ENCODE data around the gene DVL2. TPM values are rescaled to one million over a fixed set of nuclear protein-coding genes. Genes with fewer than 3 reads are reported as not detected.

Gene DVL2
- total RNA-seq, 1 experiment from 2014 or later, result 42.7 TPM

DNA sequence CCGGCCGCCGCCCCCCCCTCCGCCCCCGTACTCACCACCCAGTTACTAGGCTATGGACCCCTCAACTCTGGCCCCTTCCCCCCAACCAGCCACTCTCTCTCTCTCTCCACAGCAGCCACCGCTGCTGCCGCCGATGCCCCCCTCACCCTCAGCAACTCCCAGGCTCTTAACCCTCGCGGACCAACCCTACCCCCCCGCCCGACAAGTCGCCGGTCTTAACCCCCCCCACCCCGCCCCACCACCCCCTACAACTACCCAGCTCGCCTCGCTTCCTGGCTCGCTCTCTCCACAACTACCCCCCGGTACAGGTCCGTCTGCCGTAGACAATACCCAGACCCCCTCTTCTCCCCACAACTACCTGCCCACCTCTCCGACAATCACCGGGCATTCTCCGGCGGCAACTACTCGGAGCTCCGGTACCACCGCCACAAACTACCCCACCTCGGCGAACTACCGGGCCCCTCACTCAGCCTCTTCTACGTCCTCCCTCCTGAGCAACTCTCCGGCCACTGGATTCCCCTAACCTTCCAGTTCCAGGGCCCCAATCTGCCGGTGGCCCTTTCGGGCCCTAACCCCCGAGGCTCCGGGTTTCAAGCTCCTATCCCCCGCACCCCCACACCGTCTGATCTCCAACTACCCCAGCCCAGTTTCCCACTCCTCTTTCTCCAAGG, 4.2 kb upstream of the DVL2 start:
- DNase-seq (ENCODE audit: low read depth), result no peak

DNA sequence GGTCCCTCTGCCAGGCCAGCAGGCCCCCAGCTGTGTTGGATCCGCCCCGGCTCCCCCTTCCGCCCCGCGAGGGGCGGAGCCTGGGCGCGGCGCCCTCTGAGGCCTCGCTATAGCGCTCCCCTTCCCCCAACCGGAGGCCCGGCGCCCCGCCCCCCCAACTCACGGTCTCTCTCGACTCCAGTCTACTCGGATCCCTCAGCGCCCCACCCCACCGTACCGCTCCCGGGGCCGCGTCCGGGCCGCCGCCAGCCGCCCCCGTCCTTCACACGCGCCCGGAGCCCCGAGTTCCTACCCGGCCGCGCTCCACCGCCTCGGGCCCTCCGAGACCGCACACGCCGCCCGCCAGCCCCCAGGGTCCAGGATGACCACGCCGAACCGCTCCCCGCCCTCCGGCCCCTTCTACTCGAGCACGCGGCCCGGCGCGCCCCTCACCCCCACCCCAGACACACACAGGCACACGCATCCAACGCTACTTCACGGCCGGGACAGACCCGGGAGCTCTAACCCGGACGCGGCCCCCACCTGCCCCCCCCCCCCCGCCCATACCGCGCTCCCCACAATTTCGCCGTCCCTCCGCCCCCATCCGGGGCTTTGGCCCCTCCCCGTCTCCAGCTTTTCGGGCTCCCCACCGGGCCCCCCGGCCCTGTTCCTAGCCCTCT, 3.6 kb upstream of the DVL2 start:
- DNase-seq (ENCODE audit: low read depth), result peak; percentile 82

DNA sequence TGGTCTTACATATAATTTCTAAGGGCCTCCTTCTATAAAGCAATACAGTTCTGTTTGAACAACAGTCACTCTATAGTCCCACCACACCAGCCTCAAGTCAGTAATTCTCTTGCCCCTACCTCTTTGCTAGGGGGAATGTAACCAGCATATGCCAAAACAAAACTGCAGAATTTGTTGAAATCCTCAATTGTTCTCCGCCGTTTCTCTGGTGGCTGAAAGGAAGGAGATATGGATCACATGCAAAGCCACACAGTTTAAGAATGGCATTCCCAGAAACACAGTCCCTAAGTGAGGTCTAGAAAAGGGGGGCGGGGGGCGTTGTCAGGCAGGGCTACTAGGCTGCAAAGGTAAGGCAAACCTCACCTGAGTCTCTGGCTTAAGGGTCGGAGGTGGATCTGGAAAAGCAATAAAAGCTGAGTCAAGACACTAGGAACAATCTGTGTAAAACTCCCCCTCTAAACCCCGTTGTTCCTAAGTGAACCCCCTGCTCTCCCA, 3.0 kb upstream of the DVL2 start:
- DNase-seq (ENCODE audit: low read depth), result no peak

DNA sequence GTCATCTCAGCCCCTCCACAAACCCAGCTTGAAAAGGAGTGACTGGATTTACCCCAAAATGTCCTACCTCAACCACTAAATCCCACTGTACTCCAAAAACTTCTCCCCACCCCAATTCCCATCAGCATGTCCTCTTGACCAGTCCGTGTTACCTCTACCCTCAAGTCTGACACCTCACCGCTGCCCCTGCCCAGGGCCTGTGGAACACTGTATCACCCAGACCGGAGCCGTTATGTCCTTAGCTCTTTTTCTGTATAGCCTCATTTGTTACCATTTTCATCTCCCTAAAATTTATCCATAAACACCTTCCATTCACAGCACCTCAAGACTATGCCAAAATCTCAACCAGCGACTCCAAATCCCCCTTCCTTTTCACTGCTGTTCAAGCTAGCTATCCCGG, 2.5 kb upstream of the DVL2 start:
- no peak for DNase-seq (ENCODE audit: low read depth)

DNA sequence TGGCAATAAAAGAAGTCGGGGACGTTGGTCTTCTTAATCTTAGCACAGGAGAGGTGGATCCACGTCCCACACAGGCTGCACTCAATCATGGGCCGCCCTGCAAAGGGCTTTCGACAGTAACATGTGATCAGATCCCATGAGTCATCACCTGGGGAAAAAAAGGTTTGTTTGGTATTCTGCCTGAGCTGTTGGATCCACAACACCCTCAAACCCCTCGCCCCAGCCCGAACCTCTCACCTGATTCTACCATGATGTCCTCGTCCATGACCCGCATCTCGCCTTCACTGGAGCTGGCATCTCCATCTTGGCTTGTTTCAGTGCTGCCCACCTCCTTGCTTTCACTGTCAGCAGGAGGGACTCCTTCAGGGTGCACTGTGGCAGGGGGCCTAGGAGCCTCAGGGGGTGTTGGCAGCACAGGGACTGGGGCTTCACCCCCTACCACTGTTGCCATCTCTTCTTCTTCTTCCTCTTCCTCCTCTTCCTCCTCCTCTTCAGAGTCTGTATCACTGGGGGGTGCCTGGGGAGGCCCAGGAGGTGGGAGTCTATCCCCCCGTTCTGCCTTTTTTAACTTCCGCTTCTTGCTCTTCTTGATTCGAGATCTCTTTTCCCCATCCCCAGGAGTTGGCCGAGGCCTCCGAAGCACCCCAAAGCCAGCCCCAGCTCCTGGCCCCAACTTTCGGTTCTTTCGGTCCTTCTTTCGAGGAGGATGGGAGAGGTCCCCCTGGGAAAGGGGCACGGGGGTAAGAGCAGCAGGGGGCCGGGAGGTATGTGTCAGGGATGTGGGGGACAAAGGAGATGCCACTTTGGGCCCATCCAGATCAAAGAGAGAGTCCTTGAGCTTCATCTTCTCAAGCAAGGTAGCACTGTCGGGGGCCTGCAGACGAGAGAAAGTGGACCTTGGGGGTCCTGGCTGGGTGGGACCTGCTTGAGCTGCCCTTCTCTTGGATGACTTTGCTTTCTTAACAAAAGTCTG, 1.7 kb upstream of the DVL2 start:
- DNase-seq (ENCODE audit: low read depth), result peak; percentile 59

DNA sequence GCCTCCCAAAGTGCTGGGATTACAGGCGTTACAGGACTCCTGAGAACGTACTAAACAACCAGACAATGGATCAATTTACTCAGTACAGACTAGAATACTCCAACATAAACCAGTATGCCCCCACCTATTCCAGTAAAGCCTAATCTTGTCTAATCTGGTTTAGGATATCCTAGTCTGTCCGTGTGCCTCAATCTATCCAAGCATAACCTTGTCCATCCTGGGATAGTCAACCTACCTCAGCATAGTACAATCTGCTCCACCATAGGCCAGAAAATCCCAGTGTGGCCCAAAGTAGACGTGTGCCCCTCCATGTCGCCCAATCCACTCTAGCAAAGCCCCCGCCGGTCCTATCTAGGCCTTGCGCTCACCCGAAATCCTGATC, 625 bp downstream of the DVL2 start:
- no peak for DNase-seq (ENCODE audit: low read depth)

DNA sequence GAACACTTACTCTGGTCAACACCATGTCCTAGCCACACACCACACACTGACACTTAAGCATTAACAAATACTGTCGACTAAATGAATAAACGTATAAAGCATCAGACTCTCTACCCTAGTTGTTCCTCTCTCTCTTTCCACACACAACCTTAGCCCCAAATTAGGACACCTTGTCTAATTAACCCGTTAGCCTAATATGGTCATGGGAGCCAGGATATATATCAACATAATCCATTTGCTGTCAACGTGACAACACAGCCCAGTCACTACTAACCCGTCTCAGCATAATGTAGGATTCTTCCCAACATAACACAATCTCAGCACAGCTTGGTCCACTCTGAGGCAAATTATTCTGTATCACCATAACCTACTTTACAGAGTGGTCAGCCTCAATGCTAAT, 2.2 kb downstream of the DVL2 start:
- DNase-seq (ENCODE audit: low read depth), result no peak

DNA sequence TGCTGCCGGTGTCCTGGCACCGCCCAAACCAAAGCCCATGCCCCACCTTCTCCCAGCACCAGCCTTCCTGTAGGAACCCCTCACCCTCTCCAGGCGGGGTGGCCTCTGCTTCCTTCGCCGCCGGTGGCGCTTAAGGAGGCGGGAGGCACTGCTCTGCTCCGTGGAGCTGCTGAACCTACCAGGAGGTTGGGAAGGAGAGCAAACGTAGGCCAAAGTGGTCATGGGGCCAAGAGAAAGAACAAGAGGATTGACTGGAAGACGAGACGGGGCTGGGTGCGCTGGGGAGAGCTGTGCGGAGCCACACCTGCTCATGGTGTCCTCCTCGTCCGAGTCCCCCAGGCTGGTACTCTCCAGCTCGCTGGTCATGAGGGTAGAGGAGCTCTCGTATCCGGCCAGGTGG, 4.8 kb downstream of the DVL2 start:
- no peak for DNase-seq (ENCODE audit: low read depth)

DNA sequence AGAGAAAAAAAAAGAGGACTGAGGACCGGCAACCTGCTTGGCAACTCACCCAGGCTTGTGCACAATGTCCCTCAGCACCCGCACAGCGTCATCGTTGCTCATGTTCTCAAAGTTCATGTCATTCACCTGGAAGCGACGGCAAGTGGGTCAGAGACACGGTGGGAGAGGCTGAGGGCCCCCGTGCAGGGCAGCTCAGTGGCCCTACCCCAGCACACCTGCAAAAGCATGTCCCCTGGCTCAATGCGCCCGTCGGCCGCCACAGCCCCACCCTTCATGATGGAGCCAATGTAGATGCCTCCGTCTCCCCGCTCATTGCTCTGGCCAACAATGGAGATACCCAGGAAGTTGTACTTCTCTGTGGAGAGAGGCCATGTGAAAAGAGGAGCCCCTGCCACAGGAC, 5.4 kb downstream of the DVL2 start:
- DNase-seq (ENCODE audit: low read depth), result no peak

DNA sequence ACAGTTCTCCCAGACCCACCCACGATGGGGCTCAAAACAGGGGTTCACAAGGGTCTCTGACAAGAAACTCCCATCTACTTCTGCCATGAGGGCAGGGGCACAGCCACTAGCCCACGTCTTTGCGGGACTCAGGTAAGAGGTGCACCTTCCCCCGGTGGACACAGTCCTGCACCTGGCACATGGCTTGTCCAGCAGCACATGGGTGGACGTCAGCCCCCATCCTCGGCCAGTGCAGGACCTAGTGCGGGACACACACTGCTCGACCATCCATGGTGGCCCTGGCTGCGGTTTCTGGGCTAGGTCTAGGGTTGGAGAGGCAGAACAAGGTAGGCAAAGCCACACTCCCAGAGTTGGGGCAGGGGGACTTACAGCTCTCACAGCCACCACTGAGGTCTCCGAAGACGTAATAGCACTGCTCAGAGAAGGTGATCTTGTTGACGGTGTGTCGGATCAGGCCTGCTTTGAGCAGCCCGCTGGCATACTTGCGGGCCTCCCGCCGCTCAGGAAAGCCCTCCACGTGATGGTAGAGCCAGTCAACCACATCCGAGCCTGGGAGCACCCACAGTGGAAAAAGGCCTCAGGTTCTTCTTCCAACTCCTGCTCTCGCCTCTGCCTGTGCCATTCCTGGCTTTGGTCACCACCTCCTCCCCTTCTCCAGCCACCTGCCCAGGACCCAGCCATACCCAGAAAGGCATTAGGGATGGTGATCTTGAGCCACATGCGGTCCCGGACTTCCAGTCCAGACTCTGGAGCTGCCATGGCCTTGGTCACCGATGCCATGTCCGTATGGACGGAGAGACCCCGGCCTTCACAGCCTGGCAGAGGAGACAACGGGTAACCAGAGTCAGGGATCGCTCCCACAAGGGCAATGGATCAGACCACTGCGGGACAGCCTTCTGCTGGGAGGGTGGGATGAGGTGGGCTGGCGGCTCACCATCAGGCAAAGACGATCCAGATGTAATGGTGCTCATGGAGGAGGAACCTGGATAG, 7.3 kb downstream of the DVL2 start:
- DNase-seq (ENCODE audit: low read depth), result no peak

DNA sequence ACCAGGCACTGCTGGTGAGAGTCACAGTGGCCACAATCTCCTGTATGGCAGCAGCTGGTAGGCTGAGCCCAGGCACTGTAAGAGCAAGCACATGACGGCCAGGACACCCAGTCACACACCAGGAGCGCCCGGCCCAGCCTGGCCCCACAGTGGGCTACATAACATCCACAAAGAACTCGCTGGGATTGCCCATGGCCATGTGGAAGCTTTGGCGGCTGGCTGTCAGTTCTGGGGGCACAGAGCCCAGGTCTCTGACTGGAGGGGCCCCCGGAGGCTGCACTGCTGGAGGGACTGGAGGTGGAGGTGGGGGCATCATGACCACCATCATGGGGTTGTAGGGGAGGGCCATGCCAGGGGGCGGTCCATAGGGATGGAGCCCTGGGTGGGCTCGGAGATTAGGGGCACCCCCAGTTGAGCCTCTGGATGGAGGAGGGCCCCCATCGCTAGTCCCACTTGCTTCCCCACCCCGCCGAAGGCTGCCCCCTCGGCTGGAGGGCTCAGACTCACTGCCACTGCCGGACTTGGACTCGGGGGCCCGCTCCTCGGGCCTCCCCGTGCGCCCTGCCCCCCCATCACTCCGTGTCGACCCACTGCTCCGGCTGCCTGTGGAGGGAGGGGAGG, 8.5 kb downstream of the DVL2 start:
- no peak for DNase-seq (ENCODE audit: low read depth)

DNA sequence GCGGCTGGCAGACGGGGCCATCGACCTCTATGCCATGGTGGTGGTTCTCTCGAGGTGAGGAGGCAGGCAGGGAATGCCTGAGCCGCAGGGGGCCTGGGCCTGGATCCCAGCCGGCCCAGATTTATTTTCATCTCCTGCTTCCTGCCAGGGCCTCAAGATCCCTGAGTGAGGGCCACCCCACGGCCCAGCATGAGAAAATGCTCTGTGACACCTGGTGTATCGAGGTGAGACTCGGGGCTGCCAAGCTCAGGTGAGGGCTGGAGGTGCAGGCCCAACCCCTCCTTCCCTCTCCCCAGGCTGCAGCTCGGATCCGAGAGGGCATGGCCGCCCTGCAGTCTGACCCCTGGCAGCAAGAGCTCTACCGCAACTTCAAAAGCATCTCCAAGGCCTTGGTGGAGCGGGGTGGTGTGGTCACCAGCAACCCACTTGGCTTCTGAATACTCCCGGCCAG, 9.6 kb downstream of the DVL2 start:
- DNase-seq (ENCODE audit: low read depth), result no peak

DNA sequence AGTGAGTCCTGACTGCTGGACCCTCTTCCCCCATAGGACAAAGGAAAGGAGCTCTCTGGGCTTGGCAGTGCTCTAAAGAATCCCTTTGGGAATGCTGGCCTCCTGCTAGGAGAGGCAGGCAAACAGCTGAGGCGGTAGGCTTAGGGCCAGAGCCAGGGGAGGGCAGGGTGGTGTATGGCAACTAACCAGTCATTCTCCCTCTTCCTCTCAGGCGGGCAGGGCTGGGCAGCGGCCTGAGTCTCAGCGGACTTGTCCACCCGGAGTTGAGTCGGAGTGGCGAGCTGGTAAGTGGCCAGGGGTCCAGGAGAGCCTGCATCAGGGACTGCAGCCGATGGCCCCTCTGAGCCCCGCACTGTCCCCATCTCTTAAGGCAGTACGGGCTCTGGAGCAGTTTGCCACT, 10.2 kb downstream of the DVL2 start:
- DNase-seq (ENCODE audit: low read depth), result no peak

DNA sequence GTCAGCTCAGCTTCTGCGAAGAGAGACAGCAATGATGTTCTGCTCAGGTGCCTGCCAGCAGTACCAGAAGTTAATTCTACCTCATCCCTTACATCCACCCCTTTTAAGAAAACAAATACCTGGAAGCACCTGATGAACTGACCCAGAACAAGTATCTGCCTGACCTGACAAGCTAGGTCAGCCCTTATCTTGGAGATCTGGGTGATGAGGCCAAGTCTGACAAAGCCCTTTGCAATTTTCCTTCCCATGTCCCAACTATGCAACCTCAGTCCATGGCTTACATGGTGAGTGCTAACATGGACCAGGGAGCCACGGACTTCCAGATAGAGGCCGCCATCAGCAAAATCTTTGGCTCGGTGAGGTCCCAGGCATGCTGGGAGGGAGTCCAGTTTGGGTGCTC, 10.9 kb downstream of the DVL2 start:
- DNase-seq (ENCODE audit: low read depth), result no peak

DNA sequence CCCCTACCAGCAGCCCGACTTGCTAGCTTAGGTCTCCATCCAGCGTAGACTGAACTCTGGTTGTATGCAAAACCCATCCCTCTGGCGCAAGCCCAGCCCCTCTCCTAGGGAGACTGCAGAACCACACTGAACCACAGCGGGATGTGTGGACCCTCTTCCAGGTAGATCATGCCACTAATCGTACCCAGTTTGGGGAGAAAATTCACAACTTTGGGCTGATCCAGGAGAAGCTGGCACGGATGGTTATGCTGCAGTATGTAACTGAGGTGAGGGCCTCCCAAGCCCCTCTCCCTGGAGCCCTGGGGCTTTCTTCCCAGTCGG, 11.4 kb downstream of the DVL2 start:
- no peak for DNase-seq (ENCODE audit: low read depth)

DNA sequence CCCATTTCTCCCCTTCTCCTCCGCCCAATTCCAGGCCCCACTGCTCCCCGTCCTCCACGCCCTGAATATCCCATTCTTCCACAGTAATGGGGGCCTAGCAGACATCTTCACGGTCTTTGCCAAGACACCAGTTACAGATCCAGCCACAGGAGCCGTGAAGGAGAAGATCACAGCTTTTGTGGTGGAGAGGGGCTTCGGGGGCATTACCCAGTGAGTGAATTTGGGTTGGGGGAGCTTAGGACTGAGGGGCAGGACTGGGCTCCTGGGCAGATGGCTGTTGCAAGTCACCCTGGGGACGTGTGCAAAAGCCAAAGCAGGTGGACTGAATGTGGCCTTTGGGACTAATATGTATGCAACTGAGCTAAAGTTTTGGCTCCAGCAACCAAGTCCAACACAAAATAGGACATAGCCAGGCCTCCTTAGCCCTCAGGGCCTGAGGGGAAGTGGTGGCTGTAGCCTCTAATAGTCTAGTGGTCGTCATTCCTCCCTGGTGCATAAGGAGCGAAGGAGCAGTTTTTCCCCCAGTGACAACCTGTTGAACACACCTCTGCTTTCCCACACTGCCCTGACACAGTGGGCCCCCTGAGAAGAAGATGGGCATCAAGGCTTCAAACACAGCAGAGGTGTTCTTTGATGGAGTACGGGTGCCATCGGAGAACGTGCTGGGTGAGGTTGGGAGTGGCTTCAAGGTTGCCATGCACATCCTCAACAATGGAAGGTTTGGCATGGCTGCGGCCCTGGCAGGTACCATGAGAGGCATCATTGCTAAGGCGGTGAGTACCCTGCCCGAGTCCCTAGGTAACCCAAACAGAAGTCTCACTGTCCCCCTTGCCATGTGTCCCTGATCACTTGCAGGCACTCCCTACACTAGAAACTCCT, 12.0 kb downstream of the DVL2 start:
- no peak for DNase-seq (ENCODE audit: low read depth)

DNA sequence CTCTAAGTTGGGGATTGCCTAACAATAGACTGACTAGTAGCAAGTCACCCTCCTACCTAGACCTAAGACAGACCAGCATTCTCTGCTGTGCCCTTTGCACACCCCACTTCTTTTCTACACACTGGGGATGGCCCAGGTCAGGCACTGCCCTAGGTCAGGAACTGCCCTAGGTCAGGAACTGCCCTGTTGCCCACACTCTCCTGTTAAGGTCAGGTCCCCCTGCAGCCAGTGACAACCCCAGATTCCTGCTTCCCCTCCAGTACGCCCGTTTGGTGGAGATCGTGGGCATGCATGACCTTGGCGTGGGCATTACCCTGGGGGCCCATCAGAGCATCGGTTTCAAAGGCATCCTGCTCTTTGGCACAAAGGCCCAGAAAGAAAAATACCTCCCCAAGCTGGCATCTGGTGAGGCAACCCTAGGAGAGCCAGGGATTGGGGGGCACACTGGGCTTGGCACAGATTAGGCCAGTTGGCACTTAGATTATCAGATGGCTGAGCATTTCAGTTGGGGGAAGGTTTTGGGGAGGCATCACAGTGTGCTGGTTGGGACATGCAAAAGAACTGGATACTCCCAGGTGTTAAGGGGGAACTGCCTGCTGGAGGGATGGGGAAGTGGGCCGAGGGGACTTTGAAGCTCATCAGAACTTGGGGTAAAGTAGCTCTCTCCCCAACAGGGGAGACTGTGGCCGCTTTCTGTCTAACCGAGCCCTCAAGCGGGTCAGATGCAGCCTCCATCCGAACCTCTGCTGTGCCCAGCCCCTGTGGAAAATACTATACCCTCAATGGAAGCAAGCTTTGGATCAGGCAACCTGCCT, 12.8 kb downstream of the DVL2 start:
- no peak for DNase-seq (ENCODE audit: low read depth)

DNA sequence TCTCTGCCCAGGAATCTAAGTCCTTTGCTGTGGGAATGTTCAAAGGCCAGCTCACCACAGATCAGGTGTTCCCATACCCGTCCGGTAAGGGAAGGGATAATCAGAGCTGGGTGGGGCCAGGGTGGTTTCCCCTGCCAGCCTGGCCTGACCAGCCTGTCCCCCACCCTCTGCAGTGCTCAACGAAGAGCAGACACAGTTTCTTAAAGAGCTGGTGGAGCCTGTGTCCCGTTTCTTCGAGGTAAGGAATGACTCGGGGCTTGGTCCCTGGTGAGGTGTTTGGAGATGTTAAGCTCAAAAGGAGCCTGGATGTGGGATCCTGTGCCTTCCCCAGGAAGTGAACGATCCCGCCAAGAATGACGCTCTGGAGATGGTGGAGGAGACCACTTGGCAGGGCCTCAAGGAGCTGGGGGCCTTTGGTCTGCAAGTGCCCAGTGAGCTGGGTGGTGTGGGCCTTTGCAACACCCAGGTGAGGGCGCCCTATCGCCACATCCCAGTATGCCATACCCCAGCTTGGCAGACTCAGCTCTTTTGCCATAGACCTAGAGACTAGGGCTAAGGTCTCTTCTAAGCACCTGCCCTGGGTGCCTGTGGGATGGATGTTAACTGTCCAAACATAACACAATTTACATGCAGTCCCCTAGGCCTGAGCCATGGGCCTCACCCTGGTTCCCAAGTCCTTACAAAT, 13.6 kb downstream of the DVL2 start:
- peak; percentile 71 for DNase-seq (ENCODE audit: low read depth)
